ENCODE results near the gene RAB20. TPM values are rescaled to one million over a fixed set of nuclear protein-coding genes. Genes with fewer than 3 reads are reported as not detected.

The RAB20 gene
- total and polyA plus RNA-seq, 4 donors: 9.8 to 36.9 (median 25.2) TPM

- Histone ChIP-seq H3K4me3 (ENCODE audit: low read depth in 1 of 3, low read length in 3 of 3) (no peak overlapping the region), H3K27ac (ENCODE audit: low read depth in 1 of 2, low read length in 2 of 2) (no peak overlapping the region), H3K36me3 (ENCODE audit: control insufficient read depth in 4 of 4, insufficient read depth in 3 of 4, low read depth in 1 of 4, low read length in 3 of 4) (peaks cover 0 to 2% (median 0%) of the 10 kb centered on the region in 4 donors), H3K4me1 (ENCODE audit: control insufficient read depth in 4 of 4, insufficient read depth in 4 of 4, low read length in 3 of 4) (no peaks in the 10 kb centered on the region), H3K9me3 (ENCODE audit: control insufficient read depth in 4 of 4, low read length in 3 of 4) (no peaks in the 10 kb centered on the region), H3K9ac (ENCODE audit: low read depth in 1 of 2, low read length in 2 of 2) (no peak overlapping the region), H3K27me3 (ENCODE audit: control insufficient read depth in 4 of 4, insufficient read depth in 4 of 4, low read length in 3 of 4) (no peaks in the 10 kb centered on the region)
- WGBS: 93% methylated on average over 16 of the region's 16 CpGs
- no peak for DNase-seq (ENCODE audit: low spot score)
- no peak for TF ChIP-seq GABPA (IDR thresholded peaks at IDR 0.05 in 1 of 2, conservative IDR thresholded peaks at IDR 0.05 in 1 of 2)
- no peak for TF ChIP-seq HNF4A (conservative IDR thresholded peaks at IDR 0.05)
- no peak for TF ChIP-seq TAF1 (conservative IDR thresholded peaks at IDR 0.05)
Measured at GRCh38 chr13:110478405-110479214, 82.9 kb downstream of the RAB20 start.

- 83% methylated on average over 4 of the region's 4 CpGs for WGBS
- DNase-seq (ENCODE audit: low spot score): no peak
- TF ChIP-seq RAD21 (IDR thresholded peaks at IDR 0.05): no peak
- no peak for TF ChIP-seq FOXA1 (IDR thresholded peaks at IDR 0.05)
- TF ChIP-seq SP1 (IDR thresholded peaks at IDR 0.05): no peak
- no peak for TF ChIP-seq REST (IDR thresholded peaks at IDR 0.05)
- no peak for TF ChIP-seq RXRA (IDR thresholded peaks at IDR 0.05)
- TF ChIP-seq ATF3 (IDR thresholded peaks at IDR 0.05): no peak
- no peak for TF ChIP-seq NR2F2 (IDR thresholded peaks at IDR 0.05)
- Histone ChIP-seq H3K36me3 (ENCODE audit: control insufficient read depth in 4 of 4, insufficient read depth in 3 of 4, low read depth in 1 of 4, low read length in 3 of 4) (peaks cover 0 to 2% (median 0%) of the 10 kb centered on the region in 4 donors), H3K4me1 (ENCODE audit: control insufficient read depth in 4 of 4, insufficient read depth in 4 of 4, low read length in 3 of 4) (no peaks in the 10 kb centered on the region), H3K27ac (ENCODE audit: low read depth in 1 of 2, low read length in 2 of 2) (no peak overlapping the region), H3K9me3 (ENCODE audit: control insufficient read depth in 4 of 4, low read length in 3 of 4) (no peaks in the 10 kb centered on the region), H3K27me3 (ENCODE audit: control insufficient read depth in 4 of 4, insufficient read depth in 4 of 4, low read length in 3 of 4) (no peaks in the 10 kb centered on the region), H3K9ac (ENCODE audit: low read depth in 1 of 2, low read length in 2 of 2) (no peak overlapping the region), H3K4me3 (ENCODE audit: low read depth in 1 of 3, low read length in 3 of 3) (no peak overlapping the region)
Measured at GRCh38 chr13:110477706-110478245, 83.7 kb downstream of the RAB20 start.

- 87% methylated on average over 12 of the region's 12 CpGs for WGBS
- H3K4me3 ChIP-seq (ENCODE audit: low read depth in 1 of 3, low read length in 3 of 3): no peak overlapping the region
- DNase-seq (ENCODE audit: low spot score): no peak
- no peaks in the 10 kb centered on the region for H3K9me3 ChIP-seq (ENCODE audit: control insufficient read depth in 4 of 4, low read length in 3 of 4)
- no peak overlapping the region for H3K27ac ChIP-seq (ENCODE audit: low read depth in 1 of 2, low read length in 2 of 2)
- H3K9ac ChIP-seq (ENCODE audit: low read depth in 1 of 2, low read length in 2 of 2): no peak overlapping the region
- H3K36me3 ChIP-seq (ENCODE audit: control insufficient read depth in 4 of 4, insufficient read depth in 3 of 4, low read depth in 1 of 4, low read length in 3 of 4): peaks cover 0 to 2% (median 0%) of the 10 kb centered on the region in 4 donors
- peaks cover 0 to 5% (median 0%) of the 10 kb centered on the region in 4 donors for H3K4me1 ChIP-seq (ENCODE audit: control insufficient read depth in 4 of 4, insufficient read depth in 4 of 4, low read length in 3 of 4)
- H3K27me3 ChIP-seq (ENCODE audit: control insufficient read depth in 4 of 4, insufficient read depth in 4 of 4, low read length in 3 of 4): no peaks in the 10 kb centered on the region
- TF ChIP-seq REST (IDR thresholded peaks at IDR 0.05) (no peak), GABPA (IDR thresholded peaks at IDR 0.05 in 1 of 2, conservative IDR thresholded peaks at IDR 0.05 in 1 of 2) (no peak), NR2F2 (IDR thresholded peaks at IDR 0.05) (no peak), MAX (IDR thresholded peaks at IDR 0.05) (no peak), RAD21 (IDR thresholded peaks at IDR 0.05) (no peak), TAF1 (conservative IDR thresholded peaks at IDR 0.05) (no peak), CTCF (IDR thresholded peaks at IDR 0.05; ENCODE audit: low read depth, low read length, missing input control) (no peak), SP1 (IDR thresholded peaks at IDR 0.05) (no peak), ATF3 (IDR thresholded peaks at IDR 0.05) (no peak), HNF4A (conservative IDR thresholded peaks at IDR 0.05) (no peak), FOXA2 (IDR thresholded peaks at IDR 0.05) (no peak)
Measured at GRCh38 chr13:110476220-110476617, 85.3 kb downstream of the RAB20 start.

Data from liver (tissue), 9 donors.